ENCODE data around the gene PAQR6. TPM values are rescaled to one million over a fixed set of nuclear protein-coding genes. Genes with fewer than 3 reads are reported as not detected.

The PAQR6 gene
- total and polyA plus RNA-seq, 2 of the 8 experiments (the other 6 are each of a cell fraction or from before 2014, with no cell fraction given), result 7.1 to 11.3 TPM

GRCh38 chr1:156262461-156263287 lies 14.8 kb upstream of the PAQR6 start (continued):
- TF ChIP-seq CEBPB (IDR thresholded peaks at IDR 0.05; ENCODE audit: low read depth, low read length), result no peak
- TF ChIP-seq KDM4A (IDR thresholded peaks at IDR 0.05; ENCODE audit: low read depth, low read length, severe bottlenecking), result no peak
